ENCODE measurements around the gene ARAP3.

Gene ARAP3

GRCh38 chr5:141668601-141669265 is 13.3 kb downstream of the ARAP3 start:
- FAIRE-seq (no peak), DNase-seq (ENCODE audit: insufficient read length, low spot score) (no peak)
- no peak for TF ChIP-seq POLR2A (IDR thresholded peaks at IDR 0.05; ENCODE audit: low read depth, low read length)

GRCh38 chr5:141665995-141666940 is 15.8 kb downstream of the ARAP3 start:
- no peak for FAIRE-seq
- no peak for TF ChIP-seq POLR2A (IDR thresholded peaks at IDR 0.05; ENCODE audit: low read depth, low read length)
- no peak for DNase-seq (ENCODE audit: insufficient read length, low spot score)

DNA sequence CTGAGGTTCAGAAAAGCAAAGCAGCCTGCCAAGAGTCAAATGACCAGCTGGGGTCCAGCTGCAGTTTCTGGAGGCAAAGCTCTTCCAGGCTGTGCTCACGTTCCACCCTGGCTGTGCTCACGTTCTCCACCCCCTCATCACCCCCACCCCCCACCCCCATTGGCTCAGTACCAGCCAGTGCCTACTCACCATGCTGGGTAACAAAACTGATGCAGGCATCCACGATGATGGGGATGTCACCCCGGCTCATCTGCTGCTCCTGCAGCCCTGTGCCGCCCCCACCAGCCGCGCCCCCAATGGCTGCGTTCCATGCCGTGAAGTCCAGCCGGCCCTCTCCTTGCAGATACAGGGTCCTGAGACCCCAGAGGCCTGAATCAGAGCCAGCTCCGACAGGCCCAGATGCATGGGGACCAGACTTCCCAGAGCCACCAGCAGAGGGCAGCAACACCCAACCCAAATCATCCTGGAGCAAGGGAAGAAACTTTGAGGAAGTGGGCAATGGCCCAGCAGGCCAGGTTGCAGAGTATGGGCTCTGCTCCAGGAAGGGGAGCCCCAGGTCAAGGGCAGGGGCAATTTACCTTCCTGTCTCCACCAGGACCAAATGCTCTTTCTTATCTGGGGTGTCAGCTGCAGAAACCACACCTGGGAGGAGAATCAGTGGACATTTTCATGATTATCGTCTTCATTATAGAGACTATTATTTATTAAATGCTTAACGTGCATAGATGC is 17.1 kb downstream of the ARAP3 start:
- FAIRE-seq: no peak
- peak; percentile 79 for DNase-seq (ENCODE audit: insufficient read length, low spot score)

DNA sequence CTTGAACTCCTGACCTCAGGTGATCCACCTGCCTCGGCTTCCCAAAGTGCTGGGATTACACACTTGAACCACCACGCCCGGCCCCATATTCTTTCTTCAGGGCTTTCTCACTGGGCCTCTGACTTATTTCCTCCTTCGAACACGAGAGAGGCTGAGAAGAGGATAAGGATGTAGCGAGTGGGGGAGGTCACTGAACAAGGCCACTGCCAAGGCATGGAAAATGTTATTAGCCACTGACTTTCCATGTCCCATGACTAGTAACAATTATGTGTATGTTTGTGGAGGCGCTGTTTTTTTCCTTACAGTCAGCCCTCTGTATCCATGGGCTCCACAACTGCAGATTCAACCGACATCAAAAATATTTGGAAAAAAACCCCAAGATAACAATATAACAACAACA is 18.5 kb downstream of the ARAP3 start:
- no peak for FAIRE-seq
- no peak for TF ChIP-seq POLR2A (IDR thresholded peaks at IDR 0.05; ENCODE audit: low read depth, low read length)

More for the DNA sequence above, 17.1 kb downstream of the ARAP3 start:
- TF ChIP-seq POLR2A (IDR thresholded peaks at IDR 0.05; ENCODE audit: low read depth, low read length): no peak

GRCh38 chr5:141662028-141662427 is 20.0 kb downstream of the ARAP3 start:
- FAIRE-seq (no peak), DNase-seq (ENCODE audit: insufficient read length, low spot score) (no peak)
- TF ChIP-seq POLR2A (IDR thresholded peaks at IDR 0.05; ENCODE audit: low read depth, low read length): no peak

More for the DNA sequence above, 18.5 kb downstream of the ARAP3 start:
- DNase-seq (ENCODE audit: insufficient read length, low spot score): no peak

GRCh38 chr5:141657937-141658545 is 24.0 kb downstream of the ARAP3 start:
- TF ChIP-seq POLR2A (IDR thresholded peaks at IDR 0.05; ENCODE audit: low read depth, low read length): no peak
- DNase-seq (ENCODE audit: insufficient read length, low spot score): peak; percentile 82
- FAIRE-seq: peak; percentile 57

GRCh38 chr5:141657404-141657803 is 24.6 kb downstream of the ARAP3 start:
- DNase-seq (ENCODE audit: insufficient read length, low spot score) (no peak), FAIRE-seq (no peak)
- no peak for TF ChIP-seq POLR2A (IDR thresholded peaks at IDR 0.05; ENCODE audit: low read depth, low read length)

GRCh38 chr5:141656396-141656795 is 25.6 kb downstream of the ARAP3 start:
- FAIRE-seq: no peak

GRCh38 chr5:141655020-141655419 is 27.0 kb downstream of the ARAP3 start:
- FAIRE-seq: no peak
- no peak for TF ChIP-seq POLR2A (IDR thresholded peaks at IDR 0.05; ENCODE audit: low read depth, low read length)

More at GRCh38 chr5:141656396-141656795, 25.6 kb downstream of the ARAP3 start:
- no peak for DNase-seq (ENCODE audit: insufficient read length, low spot score)
- TF ChIP-seq POLR2A (IDR thresholded peaks at IDR 0.05; ENCODE audit: low read depth, low read length): no peak

GRCh38 chr5:141654298-141654697 is 27.7 kb downstream of the ARAP3 start:
- FAIRE-seq: no peak
- no peak for TF ChIP-seq POLR2A (IDR thresholded peaks at IDR 0.05; ENCODE audit: low read depth, low read length)
- peak; percentile 56 for DNase-seq (ENCODE audit: insufficient read length, low spot score)

More at GRCh38 chr5:141655020-141655419, 27.0 kb downstream of the ARAP3 start:
- DNase-seq (ENCODE audit: insufficient read length, low spot score): no peak

DNA sequence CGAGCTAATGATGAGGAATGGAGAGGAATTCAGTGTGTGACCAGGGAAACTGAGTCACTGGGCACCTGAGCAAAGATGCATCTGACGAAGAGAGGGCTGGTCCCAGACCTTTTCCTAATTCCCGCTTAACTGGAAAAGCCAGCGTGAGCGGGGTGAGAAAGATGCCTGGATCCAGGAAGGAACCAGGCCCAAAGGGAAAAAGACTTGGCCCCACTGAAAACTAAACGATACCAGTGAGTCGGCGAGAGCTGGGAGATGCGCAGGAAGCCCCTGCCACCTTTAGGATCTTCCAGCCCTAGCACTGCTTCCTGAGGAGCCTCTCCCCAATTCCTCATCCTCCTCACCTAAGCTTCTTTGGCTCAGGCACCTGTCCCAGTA is 30.3 kb downstream of the ARAP3 start:
- no peak for TF ChIP-seq POLR2A (IDR thresholded peaks at IDR 0.05; ENCODE audit: low read depth, low read length)
- no peak for FAIRE-seq
- DNase-seq (ENCODE audit: insufficient read length, low spot score): no peak

DNA sequence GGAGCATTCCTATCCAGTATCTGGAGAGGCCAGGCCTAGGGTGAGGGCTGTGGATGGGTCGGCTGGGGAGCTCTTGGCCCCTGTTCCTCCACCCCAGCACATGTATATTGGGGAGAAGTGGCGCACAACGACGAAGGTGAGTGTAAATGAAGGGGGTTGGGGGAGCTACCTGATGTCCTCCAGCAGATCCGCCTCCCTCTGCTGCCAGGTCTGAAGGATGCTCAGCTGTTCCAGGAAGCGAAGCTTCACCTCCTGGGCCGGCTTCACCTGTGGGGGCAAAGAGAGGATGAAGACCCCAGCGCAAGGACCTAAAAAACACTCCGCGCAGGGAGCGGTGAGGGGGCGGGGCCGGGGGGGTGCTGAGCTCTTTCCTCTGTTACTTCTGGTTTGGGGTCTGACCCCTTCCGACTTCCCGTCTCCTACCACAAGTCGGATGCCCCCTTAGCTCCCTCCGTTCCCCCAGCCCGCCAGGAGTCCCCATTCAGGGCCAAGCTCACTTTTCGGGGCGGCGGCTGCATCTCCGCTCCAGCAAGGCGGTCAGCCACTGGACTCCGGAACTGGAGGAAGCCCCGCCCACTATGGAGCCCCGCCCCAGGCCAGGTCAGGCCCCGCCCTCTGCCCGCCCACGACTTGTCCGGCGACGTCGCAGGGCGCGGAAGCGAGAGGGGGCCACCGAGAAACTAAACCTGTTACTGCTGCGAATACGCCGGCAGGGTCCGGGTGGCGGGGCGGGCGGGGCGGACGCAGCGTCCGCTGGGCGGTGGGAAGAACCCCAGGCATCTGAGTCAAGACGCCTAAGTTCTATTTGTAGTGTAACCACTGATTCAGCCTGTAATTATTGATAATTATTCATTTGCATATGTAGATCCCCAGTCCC is 30.9 kb downstream of the ARAP3 start, which contains the start of gene FCHSD1:
TSS of gene FCHSD1 (minus strand) at position 568 of the 877 bp plus-strand sequence. CDS start at position 518, 50 bp downstream.
- no peak for FAIRE-seq
- TF ChIP-seq POLR2A (IDR thresholded peaks at IDR 0.05; ENCODE audit: low read depth, low read length): peak; percentile 63
- DNase-seq (ENCODE audit: insufficient read length, low spot score): peak; percentile 93
